Stimulated activated CD8-positive, alpha-beta memory T cell treated with anti-CD3 and anti-CD28 coated beads, Interleukin-12 subunit alpha, Interleukin-12 subunit beta, amount 100 ng/mL, for 4 hours (primary cell): ENCODE measurements around the gene SH3BP1.
"Not testable (repeated sequence)": the region's sequence is repeated elsewhere in the genome, so short reads cannot be mapped to it uniquely, and the experiment has no call there.

Experiments
- DNase-seq: peaks from one replicate; pipeline ENCODE4 v3.0.0-alpha.2; 2020; ENCODE audit warnings: low read depth

The SH3BP1 gene

DNA sequence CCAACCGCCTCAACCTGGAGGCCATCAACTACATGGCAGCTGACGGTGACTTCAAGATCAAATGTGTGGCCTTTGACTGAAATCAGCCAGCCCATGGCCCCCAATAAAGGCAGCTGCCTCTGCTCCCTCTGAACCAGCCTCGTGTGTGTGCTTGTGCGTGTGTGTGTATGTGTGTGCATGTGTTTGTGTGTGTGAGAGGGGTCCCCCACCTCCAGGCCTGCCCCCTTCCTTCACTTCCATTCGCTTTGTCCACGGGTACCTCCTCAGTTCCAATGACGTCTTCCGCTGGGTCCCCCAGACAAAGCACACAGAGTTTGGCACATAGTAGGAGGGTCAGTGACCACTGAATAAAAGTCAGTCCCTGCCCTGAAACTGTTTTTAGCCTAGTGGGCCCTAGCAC lies 40.2 kb downstream of the SH3BP1 start:
- no peak for DNase-seq

- no peak for DNase-seq
Observed at GRCh38 chr22:37680191-37680851, 40.9 kb downstream of the SH3BP1 start.

GRCh38 chr22:37681001-37681424 lies 41.5 kb downstream of the SH3BP1 start:
- no peak for DNase-seq

- DNase-seq = peak; percentile 45
Observed at GRCh38 chr22:37681556-37682049, 42.1 kb downstream of the SH3BP1 start.

DNA sequence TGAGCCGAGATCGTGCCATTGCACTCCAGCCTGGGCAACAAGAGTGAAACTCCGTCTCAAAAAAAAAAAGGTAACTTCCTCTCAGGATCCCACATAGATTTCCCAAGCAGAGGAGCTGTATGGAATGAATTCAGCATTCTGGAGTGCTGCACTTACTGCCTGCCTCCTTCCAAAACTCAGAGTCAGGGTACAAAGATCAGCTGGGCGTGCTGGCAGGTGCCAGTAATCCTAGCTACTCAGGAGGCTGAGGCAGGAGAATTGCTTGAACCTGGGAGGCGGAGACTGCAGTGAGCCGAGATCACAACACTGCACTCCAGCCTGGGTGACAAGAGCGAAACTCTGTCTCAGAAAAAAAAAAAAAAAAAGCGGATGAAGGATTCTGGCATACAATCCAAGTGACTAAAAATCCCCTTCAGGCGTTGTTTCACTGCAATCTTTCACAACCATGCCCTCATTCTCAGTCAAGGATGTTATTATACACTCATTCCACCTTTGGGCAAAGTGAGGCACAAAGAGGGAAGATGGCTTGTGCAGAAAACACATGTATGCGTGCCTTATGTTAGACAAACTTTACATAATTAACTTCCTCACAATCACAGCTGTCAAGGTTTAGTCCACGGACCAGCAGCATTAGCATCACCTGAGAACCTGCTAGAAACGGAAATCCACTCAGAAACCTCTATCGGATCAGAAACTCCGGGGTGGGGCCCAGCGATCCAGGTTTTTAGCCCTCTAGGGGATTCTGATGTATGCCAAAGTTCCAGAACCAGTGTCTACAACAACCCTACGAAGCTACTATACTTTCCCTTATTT lies 45.5 kb downstream of the SH3BP1 start:
- DNase-seq = no peak

DNA sequence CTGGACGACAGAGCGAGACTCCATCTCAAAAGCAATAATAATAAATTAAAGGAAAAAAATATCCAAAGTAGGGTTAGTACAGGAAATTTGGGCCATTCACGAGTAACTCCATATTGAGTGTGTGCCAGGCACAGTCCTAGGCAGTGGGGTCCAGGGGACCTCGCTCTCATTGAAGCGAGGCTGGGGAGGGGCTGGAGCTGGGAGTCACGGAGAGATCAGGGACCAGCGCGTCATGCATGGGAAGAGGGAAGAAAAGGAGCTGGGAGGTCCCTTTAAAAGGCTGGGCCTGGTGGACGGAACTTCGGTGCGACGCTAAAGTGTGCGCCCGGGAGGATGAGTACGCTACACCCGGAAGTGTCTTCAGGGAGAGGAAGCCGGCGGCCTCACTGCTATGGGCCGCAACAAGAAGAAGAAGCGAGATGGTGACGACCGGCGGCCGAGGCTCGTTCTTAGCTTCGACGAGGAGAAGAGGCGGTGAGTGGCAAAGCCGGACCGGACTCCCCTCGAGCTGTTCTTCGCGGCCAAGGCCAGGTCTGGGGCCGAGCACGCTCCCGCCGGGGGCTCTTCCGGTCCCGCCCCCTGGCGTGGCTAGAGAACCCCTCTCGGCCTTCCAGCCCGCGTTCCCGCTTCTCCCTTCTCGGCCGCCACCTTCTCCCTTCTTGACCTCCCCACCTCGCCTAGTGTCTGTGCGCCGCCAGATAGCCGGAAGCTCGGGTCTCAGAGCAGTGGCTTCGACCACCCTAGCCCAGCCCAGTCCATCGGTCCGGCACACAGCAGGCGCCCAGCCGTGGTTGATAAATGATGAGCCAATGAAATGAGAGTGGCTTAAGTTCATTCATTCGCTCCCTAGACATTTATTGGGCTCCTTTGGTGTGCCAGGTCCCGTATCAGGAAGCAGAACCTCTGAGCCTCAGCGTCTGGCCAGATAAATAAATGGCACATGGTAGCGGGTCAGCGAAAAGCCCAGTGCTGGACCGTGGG lies 46.8 kb downstream of the SH3BP1 start, which contains the start of gene NOL12:
Gene NOL12, plus strand, starts transcription at position 342 of the 981 bp plus-strand sequence. Its CDS starts 50 bp downstream, at position 392.
- peak; percentile 64 for DNase-seq

- DNase-seq = no peak
Observed at GRCh38 chr22:37690407-37690806, 50.9 kb downstream of the SH3BP1 start.

DNA sequence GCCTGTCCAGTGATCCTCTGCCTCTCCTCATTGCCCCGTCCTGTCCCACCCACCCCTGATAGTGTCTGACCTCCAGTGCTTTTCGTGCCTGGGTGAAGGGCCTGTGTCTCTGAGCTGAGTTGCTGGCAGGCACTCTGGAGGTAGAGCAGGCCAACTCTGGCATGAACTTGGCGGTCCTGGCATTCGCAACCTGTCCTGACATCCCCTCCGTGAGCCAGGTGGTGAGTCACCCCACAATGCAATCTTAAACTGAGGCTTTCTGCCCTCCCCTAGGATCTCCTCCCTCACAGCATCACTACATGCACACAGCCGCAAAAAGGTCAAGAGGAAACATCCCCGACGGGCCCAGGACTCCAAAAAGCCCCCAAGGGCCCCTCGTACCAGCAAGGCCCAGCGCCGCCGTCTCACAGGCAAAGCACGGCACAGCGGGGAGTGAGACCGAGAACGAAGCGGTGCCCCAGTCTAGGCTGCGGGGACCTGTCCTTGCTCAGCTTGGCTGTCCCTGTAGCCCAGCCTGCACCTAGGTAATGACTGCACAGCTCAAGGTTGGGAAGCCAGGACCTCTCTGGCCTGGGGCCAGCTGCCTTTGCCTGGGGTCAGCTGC lies 51.5 kb downstream of the SH3BP1 start:
- DNase-seq = no peak

DNA sequence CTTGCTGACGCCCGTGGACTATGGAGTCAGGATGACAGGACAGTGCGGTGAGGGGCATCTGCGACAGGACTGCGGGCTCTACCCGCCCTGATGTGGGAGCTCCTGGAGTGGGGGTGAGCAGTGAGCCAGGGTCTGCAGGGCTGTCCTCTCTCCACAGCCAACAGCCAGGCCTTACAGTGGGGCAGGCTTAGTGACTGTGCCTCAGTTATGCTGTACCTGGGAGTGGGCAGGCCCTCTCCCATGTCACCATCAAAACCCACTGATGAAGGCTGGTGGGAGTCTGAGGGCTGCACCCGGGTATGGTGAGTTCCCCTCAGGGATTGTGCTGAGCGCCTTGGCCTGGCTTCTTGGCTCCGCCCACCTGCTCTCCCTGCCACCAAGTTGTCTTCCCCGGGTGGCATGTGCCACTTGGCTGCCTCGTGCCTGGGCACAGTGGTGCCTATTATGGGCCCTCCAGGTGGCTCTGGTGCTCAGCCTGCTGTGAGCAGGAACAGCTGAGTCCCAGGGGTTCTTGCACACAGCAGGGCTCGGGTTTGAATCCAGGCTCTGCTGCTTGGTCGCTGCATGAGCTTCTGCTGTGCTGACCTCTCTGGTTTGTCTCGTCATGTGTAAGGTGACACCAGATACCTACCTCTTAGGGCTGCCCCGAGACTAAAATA lies 53.3 kb downstream of the SH3BP1 start:
- no peak for DNase-seq

- not testable (repeated sequence) for DNase-seq
Observed at GRCh38 chr22:37694131-37694530, 54.7 kb downstream of the SH3BP1 start.

DNA sequence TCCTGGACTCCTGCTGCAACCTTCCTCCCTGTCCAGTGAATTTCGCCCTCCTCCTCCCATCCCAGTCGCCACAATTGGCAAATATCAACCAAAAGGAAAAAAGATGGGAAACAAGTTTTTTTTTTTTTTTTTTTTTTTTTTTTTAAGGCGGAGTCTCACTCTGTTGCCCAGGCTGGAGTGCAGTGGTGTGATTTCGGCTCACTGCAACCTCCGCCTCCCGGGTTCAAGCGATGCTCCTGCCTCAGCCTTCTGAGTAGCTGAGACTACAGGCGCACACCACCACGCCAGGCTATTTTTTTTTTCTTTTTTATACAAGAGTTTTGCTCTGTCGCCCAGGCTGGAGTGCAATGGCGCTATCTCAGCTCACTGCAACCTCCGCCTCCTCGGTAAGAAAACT lies 56.8 kb downstream of the SH3BP1 start:
- not testable (repeated sequence) for DNase-seq

- DNase-seq = peak; percentile 67
Observed at GRCh38 chr22:37696657-37697537, 57.4 kb downstream of the SH3BP1 start, which contains the start of gene TRIOBP. TSS of gene TRIOBP (plus strand) at chr22:37697048. CDS start at chr22:37701366, 4,318 bp downstream.

- DNase-seq = no peak
Observed at GRCh38 chr22:37697538-37697835, 58.0 kb downstream of the SH3BP1 start.

GRCh38 chr22:37701141-37701786 lies 61.8 kb downstream of the SH3BP1 start:
- no peak for DNase-seq

DNA sequence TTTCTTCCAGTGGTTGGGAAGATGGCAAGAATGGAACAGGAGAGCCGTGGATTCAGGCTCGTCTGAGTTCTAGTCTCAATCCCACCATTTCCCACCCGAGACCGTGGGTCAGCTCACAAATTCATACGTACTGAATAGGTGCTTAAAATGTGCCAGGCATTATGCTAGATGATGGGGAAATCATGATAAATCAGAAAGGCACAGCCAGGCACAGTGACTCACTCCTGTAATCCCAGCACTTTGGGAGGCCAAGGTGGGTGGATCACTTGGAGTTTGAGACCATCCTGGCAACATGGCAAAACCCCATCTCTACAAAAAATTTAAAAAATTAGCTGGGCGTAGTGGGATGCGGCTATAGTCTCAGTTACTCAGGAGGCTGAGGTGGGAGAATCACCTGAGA lies 64.4 kb downstream of the SH3BP1 start:
- no peak for DNase-seq

DNA sequence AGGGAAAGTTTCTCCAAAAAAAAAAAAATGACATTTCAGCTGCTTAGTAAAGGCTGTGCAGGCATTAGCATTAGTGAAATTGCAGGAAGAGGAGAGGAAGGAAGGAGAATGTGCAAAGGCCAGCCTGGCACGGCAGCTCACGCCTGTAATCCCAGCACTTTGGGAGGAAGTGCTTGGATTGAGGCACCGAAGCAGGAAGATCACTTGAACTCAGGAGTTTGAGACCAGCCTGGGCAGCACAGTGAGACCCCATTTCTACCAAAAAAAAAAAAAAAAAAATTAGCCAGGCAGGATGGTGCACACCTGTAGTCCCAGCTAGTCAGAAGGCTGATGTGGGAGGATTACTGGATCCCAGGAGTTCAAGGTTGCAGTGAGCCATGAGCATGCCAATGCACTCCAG lies 65.2 kb downstream of the SH3BP1 start:
- no peak for DNase-seq

DNA sequence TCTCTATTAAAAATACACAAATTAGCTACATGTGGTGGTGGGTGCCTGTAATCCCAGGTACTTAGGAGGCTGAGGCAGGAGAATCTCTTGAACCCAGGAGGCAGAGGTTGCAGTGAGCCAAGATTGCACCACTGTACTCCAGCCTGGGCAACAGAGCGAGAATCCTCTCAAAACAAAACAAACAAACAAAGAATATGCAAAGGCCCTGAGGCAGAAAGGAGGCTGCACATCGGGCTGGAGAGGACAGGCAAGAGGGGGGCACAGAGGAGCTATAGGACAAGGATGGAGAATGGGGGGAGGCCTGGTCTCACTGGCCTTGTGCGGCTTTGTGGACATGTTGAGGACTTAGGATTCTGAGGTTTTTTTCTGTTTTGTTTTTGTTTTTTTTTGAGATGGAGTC lies 65.7 kb downstream of the SH3BP1 start:
- no peak for DNase-seq
